HepG2 (cell line): ENCODE measurements around the gene SOX13. TPM values are rescaled to one million over a fixed set of nuclear protein-coding genes. Genes with fewer than 3 reads are reported as not detected.
A peak's percentile ranks its signal among the peaks of the same experiment; 100 is the strongest.

Experiments used
- DRAP1 ChIP-seq: IDR thresholded peaks from 2 replicates; pipeline ENCODE4 v1.6.1; 2016; ENCODE audit warnings: missing genetic modification reagents, missing compliant biosample characterization
- GABPA ChIP-seq, 2 experiments: IDR thresholded peaks; 2 replicates each; pipeline ENCODE4 v1.6.1; 2011 to 2016; ENCODE audit warnings: low read depth in 2 of 2, low read length in 1 of 2, missing biosample characterization in 1 of 2, missing genetic modification characterization in 1 of 2
- KDM1A ChIP-seq: IDR thresholded peaks from 2 replicates; pipeline ENCODE4 v1.6.1; 2016; ENCODE audit warnings: missing compliant biosample characterization
- MIER2 ChIP-seq: IDR thresholded peaks from 2 replicates; pipeline ENCODE4 v1.6.1; 2016; ENCODE audit warnings: missing biosample characterization, missing genetic modification reagents
- PBX2 ChIP-seq: IDR thresholded peaks from 2 replicates; pipeline ENCODE4 v1.6.1; 2016; ENCODE audit warnings: control low read depth
- RFX5 ChIP-seq: IDR thresholded peaks from 2 replicates; pipeline ENCODE4 v1.6.1; 2011; ENCODE audit warnings: low read depth, low read length, improper control_type of control experiment
- SALL1 ChIP-seq: sonication (generic); formaldehyde crosslinking; IDR thresholded peaks from 2 replicates; pipeline ENCODE4 v1.8.0; 2022; ENCODE audit warnings: mild to moderate bottlenecking, missing genetic modification reagents
- TGIF2 ChIP-seq: IDR thresholded peaks from 2 replicates; pipeline ENCODE4 v1.6.1; 2016; ENCODE audit warnings: control low read depth, missing compliant biosample characterization
- THAP11 ChIP-seq: IDR thresholded peaks from 2 replicates; pipeline ENCODE4 v1.6.1; 2016; ENCODE audit warnings: missing biosample characterization, missing genetic modification reagents
- TRIM24 ChIP-seq: sonication (generic); formaldehyde crosslinking; IDR thresholded peaks from 2 replicates; pipeline ENCODE4 v1.8.0; 2022; ENCODE audit warnings: mild to moderate bottlenecking, missing genetic modification reagents
- TSC22D2 ChIP-seq: sonication (generic); formaldehyde crosslinking; IDR thresholded peaks from 2 replicates; pipeline ENCODE4 v1.5.1; 2020; ENCODE audit warnings: missing genetic modification reagents, mild to moderate bottlenecking, borderline replicate concordance
- ZBTB7B ChIP-seq: sonication (generic); formaldehyde crosslinking; IDR thresholded peaks from 2 replicates; pipeline ENCODE4 v1.4.0; 2020; ENCODE audit warnings: missing genetic modification reagents
- ZBTB8A ChIP-seq: sonication (generic); formaldehyde crosslinking; IDR thresholded peaks from 2 replicates; pipeline ENCODE4 v1.4.0; 2020; ENCODE audit warnings: mild to moderate bottlenecking, low read depth, missing genetic modification reagents, borderline replicate concordance
- ZNF225 ChIP-seq: sonication (generic); formaldehyde crosslinking; IDR thresholded peaks from 2 replicates; pipeline ENCODE4 v1.4.0; 2020; ENCODE audit warnings: mild to moderate bottlenecking, missing genetic modification reagents
- ZNF484 ChIP-seq: sonication (generic); formaldehyde crosslinking; IDR thresholded peaks from 2 replicates; pipeline ENCODE4 v1.5.1; 2020; ENCODE audit warnings: mild to moderate bottlenecking, low read depth, missing genetic modification reagents, borderline replicate concordance
- ZNF556 ChIP-seq: sonication (generic); formaldehyde crosslinking; IDR thresholded peaks from 2 replicates; pipeline ENCODE4 v1.4.0; 2020; ENCODE audit warnings: mild to moderate bottlenecking, missing genetic modification reagents, borderline replicate concordance
- ZNF713 ChIP-seq: sonication (generic); formaldehyde crosslinking; IDR thresholded peaks from 2 replicates; pipeline ENCODE4 v1.4.0; 2020; ENCODE audit warnings: mild to moderate bottlenecking, missing genetic modification reagents
- ZNF746 ChIP-seq: sonication (generic); formaldehyde crosslinking; IDR thresholded peaks from 2 replicates; pipeline ENCODE4 v1.8.0; 2022; ENCODE audit warnings: mild to moderate bottlenecking, missing genetic modification reagents
- ZNF772 ChIP-seq: sonication (generic); formaldehyde crosslinking; IDR thresholded peaks from 2 replicates; pipeline ENCODE4 v1.5.0; 2020; ENCODE audit warnings: mild to moderate bottlenecking, missing genetic modification reagents
- ZNF777 ChIP-seq: sonication (generic); formaldehyde crosslinking; IDR thresholded peaks from 2 replicates; pipeline ENCODE4 v1.4.0; 2020; ENCODE audit warnings: missing genetic modification reagents
- polyA plus RNA-seq, 8 experiments: library from polyadenylated mRNA; depleted of rRNA in 3 of 8; stranded (reverse) in 7 of 8; unstranded in 1 of 8; fragments of >200 nt; fragmentation: Illumina TruSeq in 4 of 8; extraction: Trizol in 4 of 8; gene quantifications; 2 replicates each; pipeline versions ENCODE4 v1.2.1 to v1.2.3, GENCODE V29; 2011 to 2016; ENCODE audit warnings: low read depth in 4 of 8, missing spikeins in 1 of 8, mixed read lengths in 1 of 8; ENCODE audit not compliant: insufficient read depth in 1 of 8
- total RNA-seq, 5 experiments: library from RNA; depleted of rRNA; stranded (reverse); fragments of >200 nt; fragmentation: Illumina TruSeq; extraction: Trizol; gene quantifications; 2 replicates each; pipeline ENCODE4 v1.2.3, GENCODE V29; 2016; ENCODE audit warnings: low read depth in 1 of 5
- TF ChIP-seq, protein P1 (sequence below): sonication (generic); formaldehyde crosslinking; IDR thresholded peaks from 2 replicates; pipeline ENCODE4 v1.9.0; 2021; ENCODE audit warnings: mild to moderate bottlenecking, missing genetic modification reagents
- TF ChIP-seq, protein P2 (sequence below), 2 experiments: sonication (generic) in 1 of 2; formaldehyde crosslinking in 1 of 2; IDR thresholded peaks; 2 replicates each; pipeline versions ENCODE4 v1.4.0 to v1.6.1; 2018 to 2020; ENCODE audit warnings: missing genetic modification reagents in 2 of 2, borderline replicate concordance in 1 of 2, low read depth in 1 of 2, mild to moderate bottlenecking in 1 of 2, missing biosample characterization in 1 of 2

Gene SOX13
- total and polyA plus RNA-seq, 2 of the 13 experiments (the other 11 are each of a cell fraction or from before 2014, with no cell fraction given): 13.3 to 15.8 TPM

DNA sequence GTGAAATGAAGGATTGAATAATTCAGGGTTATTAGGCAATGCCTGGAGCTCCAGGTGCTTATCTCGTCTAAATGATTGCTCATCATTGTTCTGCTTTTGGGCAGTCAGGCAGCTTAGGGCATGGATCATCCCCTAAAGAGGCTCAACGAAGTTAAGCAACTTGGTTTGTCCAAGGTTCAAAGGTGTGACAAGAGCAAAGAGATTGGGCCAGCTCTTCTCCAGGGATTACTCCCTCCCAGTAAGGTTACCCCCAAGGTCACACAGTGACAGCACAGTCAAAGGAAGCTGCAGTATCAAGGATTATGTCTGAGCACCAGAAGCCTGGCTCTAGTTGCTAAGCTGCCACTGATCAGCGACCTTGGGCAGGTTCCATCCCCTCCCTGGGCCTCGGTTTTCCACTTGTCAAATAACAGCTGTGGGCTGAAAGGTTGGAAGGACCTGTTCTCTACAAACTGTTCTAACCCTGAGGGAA lies 72.2 kb downstream of the SOX13 start (continued):
- TF ChIP-seq, protein P1, sequence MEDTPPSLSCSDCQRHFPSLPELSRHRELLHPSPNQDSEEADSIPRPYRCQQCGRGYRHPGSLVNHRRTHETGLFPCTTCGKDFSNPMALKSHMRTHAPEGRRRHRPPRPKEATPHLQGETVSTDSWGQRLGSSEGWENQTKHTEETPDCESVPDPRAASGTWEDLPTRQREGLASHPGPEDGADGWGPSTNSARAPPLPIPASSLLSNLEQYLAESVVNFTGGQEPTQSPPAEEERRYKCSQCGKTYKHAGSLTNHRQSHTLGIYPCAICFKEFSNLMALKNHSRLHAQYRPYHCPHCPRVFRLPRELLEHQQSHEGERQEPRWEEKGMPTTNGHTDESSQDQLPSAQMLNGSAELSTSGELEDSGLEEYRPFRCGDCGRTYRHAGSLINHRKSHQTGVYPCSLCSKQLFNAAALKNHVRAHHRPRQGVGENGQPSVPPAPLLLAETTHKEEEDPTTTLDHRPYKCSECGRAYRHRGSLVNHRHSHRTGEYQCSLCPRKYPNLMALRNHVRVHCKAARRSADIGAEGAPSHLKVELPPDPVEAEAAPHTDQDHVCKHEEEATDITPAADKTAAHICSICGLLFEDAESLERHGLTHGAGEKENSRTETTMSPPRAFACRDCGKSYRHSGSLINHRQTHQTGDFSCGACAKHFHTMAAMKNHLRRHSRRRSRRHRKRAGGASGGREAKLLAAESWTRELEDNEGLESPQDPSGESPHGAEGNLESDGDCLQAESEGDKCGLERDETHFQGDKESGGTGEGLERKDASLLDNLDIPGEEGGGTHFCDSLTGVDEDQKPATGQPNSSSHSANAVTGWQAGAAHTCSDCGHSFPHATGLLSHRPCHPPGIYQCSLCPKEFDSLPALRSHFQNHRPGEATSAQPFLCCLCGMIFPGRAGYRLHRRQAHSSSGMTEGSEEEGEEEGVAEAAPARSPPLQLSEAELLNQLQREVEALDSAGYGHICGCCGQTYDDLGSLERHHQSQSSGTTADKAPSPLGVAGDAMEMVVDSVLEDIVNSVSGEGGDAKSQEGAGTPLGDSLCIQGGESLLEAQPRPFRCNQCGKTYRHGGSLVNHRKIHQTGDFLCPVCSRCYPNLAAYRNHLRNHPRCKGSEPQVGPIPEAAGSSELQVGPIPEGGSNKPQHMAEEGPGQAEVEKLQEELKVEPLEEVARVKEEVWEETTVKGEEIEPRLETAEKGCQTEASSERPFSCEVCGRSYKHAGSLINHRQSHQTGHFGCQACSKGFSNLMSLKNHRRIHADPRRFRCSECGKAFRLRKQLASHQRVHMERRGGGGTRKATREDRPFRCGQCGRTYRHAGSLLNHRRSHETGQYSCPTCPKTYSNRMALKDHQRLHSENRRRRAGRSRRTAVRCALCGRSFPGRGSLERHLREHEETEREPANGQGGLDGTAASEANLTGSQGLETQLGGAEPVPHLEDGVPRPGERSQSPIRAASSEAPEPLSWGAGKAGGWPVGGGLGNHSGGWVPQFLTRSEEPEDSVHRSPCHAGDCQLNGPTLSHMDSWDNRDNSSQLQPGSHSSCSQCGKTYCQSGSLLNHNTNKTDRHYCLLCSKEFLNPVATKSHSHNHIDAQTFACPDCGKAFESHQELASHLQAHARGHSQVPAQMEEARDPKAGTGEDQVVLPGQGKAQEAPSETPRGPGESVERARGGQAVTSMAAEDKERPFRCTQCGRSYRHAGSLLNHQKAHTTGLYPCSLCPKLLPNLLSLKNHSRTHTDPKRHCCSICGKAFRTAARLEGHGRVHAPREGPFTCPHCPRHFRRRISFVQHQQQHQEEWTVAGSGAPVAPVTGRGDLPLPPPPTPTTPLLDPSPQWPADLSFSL (CRISPR knock-in tag): no peak
- peak; percentile 48; the same call in 1 of the 2 replicates for TF ChIP-seq ZNF556 (CRISPR knock-in tag)
- peak; percentile 88 for TF ChIP-seq MIER2
- peak; percentile 89; the same call in 1 of the 2 replicates for TF ChIP-seq KDM1A (CRISPR knock-in tag)
- no peak for TF ChIP-seq GABPA (IDR thresholded peaks at IDR 0.05; ENCODE audit: low read depth, low read length)
- 0 out of 2 replicates have a peak, but pooled peaks have one; percentile 18 for TF ChIP-seq GABPA (CRISPR knock-in tag; IDR thresholded peaks at IDR 0.05; ENCODE audit: low read depth)
- TF ChIP-seq ZBTB7B (CRISPR knock-in tag): peak; percentile 77; the same call in 1 of the 2 replicates
- no peak for TF ChIP-seq PBX2 (CRISPR knock-in tag)
- peak; percentile 64 for TF ChIP-seq DRAP1 (CRISPR knock-in tag)
- no peak for TF ChIP-seq ZNF746 (CRISPR knock-in tag)
- peak; percentile 80 for TF ChIP-seq THAP11
- TF ChIP-seq SALL1 (CRISPR knock-in tag): peak; percentile 88
- TF ChIP-seq TRIM24 (CRISPR knock-in tag): no peak
- TF ChIP-seq ZNF225: no peak
- no peak for TF ChIP-seq ZNF713 (CRISPR knock-in tag)
- TF ChIP-seq RFX5: no peak
- no peak for TF ChIP-seq ZNF777 (CRISPR knock-in tag)
- TF ChIP-seq, protein P2, sequence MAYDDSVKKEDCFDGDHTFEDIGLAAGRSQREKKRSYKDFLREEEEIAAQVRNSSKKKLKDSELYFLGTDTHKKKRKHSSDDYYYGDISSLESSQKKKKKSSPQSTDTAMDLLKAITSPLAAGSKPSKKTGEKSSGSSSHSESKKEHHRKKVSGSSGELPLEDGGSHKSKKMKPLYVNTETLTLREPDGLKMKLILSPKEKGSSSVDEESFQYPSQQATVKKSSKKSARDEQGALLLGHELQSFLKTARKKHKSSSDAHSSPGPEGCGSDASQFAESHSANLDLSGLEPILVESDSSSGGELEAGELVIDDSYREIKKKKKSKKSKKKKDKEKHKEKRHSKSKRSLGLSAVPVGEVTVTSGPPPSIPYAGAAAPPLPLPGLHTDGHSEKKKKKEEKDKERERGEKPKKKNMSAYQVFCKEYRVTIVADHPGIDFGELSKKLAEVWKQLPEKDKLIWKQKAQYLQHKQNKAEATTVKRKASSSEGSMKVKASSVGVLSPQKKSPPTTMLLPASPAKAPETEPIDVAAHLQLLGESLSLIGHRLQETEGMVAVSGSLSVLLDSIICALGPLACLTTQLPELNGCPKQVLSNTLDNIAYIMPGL (CRISPR knock-in tag; IDR thresholded peaks at IDR 0.05; ENCODE audit: borderline replicate concordance in 1 of 2, low read depth in 1 of 2): 0 out of 4 replicates have a peak, but pooled peaks have one; percentile 29 to 57
- TF ChIP-seq ZNF772 (CRISPR knock-in tag): peak; percentile 78
- TF ChIP-seq TSC22D2 (CRISPR knock-in tag): 0 out of 2 replicates have a peak, but pooled peaks have one; percentile 62
- TF ChIP-seq TGIF2 (CRISPR knock-in tag): peak; percentile 86
- no peak for TF ChIP-seq ZBTB8A (CRISPR knock-in tag)
- TF ChIP-seq ZNF484 (CRISPR knock-in tag): no peak
